IPS-NIHi11 (cell line): Measurements from ENCODE around the gene LMBRD1.

Experiments
- DNase-seq: peaks from one replicate; pipeline ENCODE4 v3.0.0; 2012; ENCODE audit warnings: mixed read lengths, low spot score

LMBRD1 gene

DNA sequence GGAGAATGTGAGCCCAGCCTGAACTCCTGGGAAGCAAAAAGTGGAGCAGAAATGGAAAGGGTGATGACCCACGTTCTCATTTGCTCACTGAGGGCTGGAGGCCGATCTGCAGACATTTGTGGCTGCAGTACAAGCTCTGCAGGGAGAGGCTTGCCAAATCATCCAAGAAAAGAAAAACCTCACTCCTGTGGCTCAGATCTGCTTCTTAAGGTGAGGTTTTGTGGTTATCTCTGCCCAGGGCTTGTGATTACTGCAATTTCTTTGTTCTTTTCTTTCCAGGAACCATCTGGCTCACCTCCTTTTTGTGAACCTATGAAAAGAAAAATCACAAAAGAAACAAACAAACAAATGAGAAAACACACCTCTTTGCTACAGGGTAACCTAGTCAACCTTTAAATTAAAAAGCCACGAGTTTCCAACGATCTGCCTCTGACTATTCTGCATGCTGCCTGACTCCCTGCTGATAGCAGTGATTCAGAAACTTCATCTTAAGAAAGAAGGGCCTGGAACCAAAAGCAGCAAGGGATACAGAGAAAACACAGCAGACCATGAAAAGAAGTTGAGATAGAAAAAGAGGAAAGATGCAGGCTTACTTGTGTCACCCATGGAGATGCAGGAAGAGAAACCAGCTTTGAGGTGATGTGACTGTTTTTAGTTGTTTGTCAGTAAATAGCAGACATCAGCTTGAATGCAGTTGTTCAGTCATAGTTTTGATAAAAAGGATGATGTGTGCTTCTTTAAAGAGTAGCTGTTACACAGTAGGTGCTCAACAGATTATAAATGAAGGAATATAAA lies 165.1 kb downstream of the LMBRD1 start:
- no peak for DNase-seq

DNA sequence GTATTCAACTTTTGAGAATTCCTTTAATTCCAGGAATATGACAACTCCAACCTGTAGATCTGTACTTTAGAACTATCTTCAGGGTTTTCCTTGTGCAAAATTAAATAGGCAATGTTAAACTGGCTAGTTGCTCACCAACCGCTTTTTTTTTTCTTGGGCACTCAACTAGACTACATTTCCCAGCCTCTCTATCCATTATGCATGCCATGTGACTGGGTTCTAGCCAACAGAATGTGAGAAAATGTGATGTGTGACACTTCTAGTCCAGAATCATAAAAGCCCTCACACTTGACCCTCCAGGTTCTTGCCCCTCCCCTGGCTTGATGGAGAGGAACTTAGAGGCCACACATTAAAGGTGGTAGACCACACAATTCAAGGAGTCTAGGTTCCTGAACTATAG lies 166.0 kb downstream of the LMBRD1 start:
- DNase-seq: no peak

DNA sequence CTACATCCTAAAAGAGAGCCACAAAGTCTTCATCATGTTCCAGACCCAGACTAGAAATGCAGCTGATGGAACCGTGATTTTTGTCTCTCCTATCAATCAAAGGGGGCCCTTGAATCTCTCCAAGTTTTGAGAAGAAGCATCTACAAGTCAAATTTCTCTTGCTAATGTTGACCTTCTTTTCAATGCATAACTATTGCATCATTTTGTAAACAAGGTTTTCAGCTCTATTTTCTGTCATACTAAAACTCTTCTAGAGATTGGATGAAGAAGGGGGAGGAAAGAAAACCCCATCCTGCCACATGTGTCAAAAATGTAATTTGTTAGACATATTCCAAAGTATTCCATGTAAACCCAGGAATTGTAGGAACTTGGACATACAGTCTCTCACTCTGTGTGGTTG lies 169.2 kb downstream of the LMBRD1 start:
- DNase-seq: no peak

DNA sequence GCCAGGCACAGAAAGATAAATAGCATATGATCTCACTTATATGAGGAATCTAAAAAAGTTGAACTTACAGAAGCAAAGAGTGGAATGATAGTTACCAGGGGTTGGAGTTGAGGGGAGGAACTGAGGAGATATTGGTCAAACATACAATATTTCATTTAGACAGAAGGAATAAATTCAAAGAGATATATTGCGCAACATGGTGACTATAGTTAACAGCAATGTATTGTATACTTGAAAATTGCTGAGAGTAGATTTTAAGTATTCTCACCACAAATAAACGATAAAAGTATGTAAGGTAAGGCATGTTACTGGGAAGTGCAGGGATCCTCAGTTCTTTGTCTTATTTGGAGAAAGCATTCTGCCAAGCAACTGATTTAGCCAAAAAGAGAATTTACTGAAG lies 171.9 kb downstream of the LMBRD1 start:
- no peak for DNase-seq
